ENCODE results near the gene LGALS4.
"Not testable (repeated sequence)": the region's sequence is repeated elsewhere in the genome, so short reads cannot be mapped to it uniquely, and the experiment has no call there.

The LGALS4 gene

GRCh38 chr19:38821230-38821825 lies 8.6 kb upstream of the LGALS4 start:
- not testable (repeated sequence) for FAIRE-seq; DNase-seq (ENCODE audit: low spot score)

- FAIRE-seq (no peak), DNase-seq (ENCODE audit: low spot score) (no peak)
These were observed 6.6 kb upstream of the LGALS4 start for GRCh38 chr19:38819231-38819920.

GRCh38 chr19:38817081-38817480 lies 4.3 kb upstream of the LGALS4 start:
- DNase-seq (ENCODE audit: low spot score) = no peak
- FAIRE-seq = no peak

- FAIRE-seq (no peak), DNase-seq (ENCODE audit: low spot score) (no peak)
These were observed 3.5 kb upstream of the LGALS4 start for GRCh38 chr19:38816131-38816750.

GRCh38 chr19:38815059-38816001 lies 2.6 kb upstream of the LGALS4 start:
- FAIRE-seq = no peak

GRCh38 chr19:38813932-38814331 lies 1.2 kb upstream of the LGALS4 start:
- not testable (repeated sequence) for FAIRE-seq; DNase-seq (ENCODE audit: low spot score)

More at GRCh38 chr19:38815059-38816001, 2.6 kb upstream of the LGALS4 start:
- DNase-seq (ENCODE audit: low spot score) = no peak

- FAIRE-seq = no peak
- DNase-seq (ENCODE audit: low spot score) = no peak
These were observed 578 bp upstream of the LGALS4 start for GRCh38 chr19:38813323-38813722.

- no peak for FAIRE-seq
These were observed 520 bp downstream of the LGALS4 start for GRCh38 chr19:38812009-38812840.

GRCh38 chr19:38809592-38810252 lies 3.0 kb downstream of the LGALS4 start:
- no peak for DNase-seq (ENCODE audit: low spot score)
- FAIRE-seq = no peak

More at GRCh38 chr19:38812009-38812840, 520 bp downstream of the LGALS4 start:
- no peak for DNase-seq (ENCODE audit: low spot score)

- DNase-seq (ENCODE audit: low spot score) (no peak), FAIRE-seq (no peak)
These were observed 4.0 kb downstream of the LGALS4 start for GRCh38 chr19:38808741-38809140.

GRCh38 chr19:38807374-38808098 lies 5.2 kb downstream of the LGALS4 start:
- FAIRE-seq (peak; percentile 72), DNase-seq (ENCODE audit: low spot score) (peak; percentile 60)

GRCh38 chr19:38806371-38806770 lies 6.4 kb downstream of the LGALS4 start:
- FAIRE-seq = no peak
- no peak for DNase-seq (ENCODE audit: low spot score)

GRCh38 chr19:38805180-38805579 lies 7.6 kb downstream of the LGALS4 start:
- DNase-seq (ENCODE audit: low spot score) (no peak), FAIRE-seq (no peak)

GRCh38 chr19:38803543-38803942 lies 9.2 kb downstream of the LGALS4 start:
- DNase-seq (ENCODE audit: low spot score) (no peak), FAIRE-seq (no peak)

GRCh38 chr19:38801359-38802095 lies 11.2 kb downstream of the LGALS4 start:
- no peak for FAIRE-seq
- DNase-seq (ENCODE audit: low spot score) = no peak

- DNase-seq (ENCODE audit: low spot score) (no peak), FAIRE-seq (no peak)
These were observed 12.0 kb downstream of the LGALS4 start for GRCh38 chr19:38800577-38801347.

GRCh38 chr19:38799104-38799503 lies 13.6 kb downstream of the LGALS4 start:
- no peak for DNase-seq (ENCODE audit: low spot score)

GRCh38 chr19:38797781-38798180 lies 15.0 kb downstream of the LGALS4 start:
- not testable (repeated sequence) for FAIRE-seq; DNase-seq (ENCODE audit: low spot score)

More at GRCh38 chr19:38799104-38799503, 13.6 kb downstream of the LGALS4 start:
- no peak for FAIRE-seq

All from RCC 7860 (cell line).